ENCODE data around the gene ABI1. TPM values are rescaled to one million over a fixed set of nuclear protein-coding genes. Genes with fewer than 3 reads are reported as not detected.

The ABI1 gene
- total RNA-seq, 1 experiment from 2014 or later = 36.9 TPM

- no peak overlapping the region for H3K14ac ChIP-seq (ENCODE audit: insufficient read depth, low read length)
- no peak overlapping the region for H3K56ac ChIP-seq (ENCODE audit: insufficient read length, low read depth, low read length)
- H3K27me3 Mint-ChIP-seq (ENCODE audit: low read depth) = no peaks in the 10 kb centered on the region
- no peak overlapping the region for H4K91ac ChIP-seq (ENCODE audit: insufficient read length, low read depth, low read length)
- H2AK5ac ChIP-seq (ENCODE audit: insufficient read length, low read length) = no peak overlapping the region
- H2BK12ac ChIP-seq (ENCODE audit: insufficient read length, low read depth, low read length) = no peak overlapping the region
- H3K79me1 ChIP-seq (ENCODE audit: insufficient read depth, low read depth, low read length, poor library complexity, severe bottlenecking) = peaks cover 4% of the 10 kb centered on the region
- H3K27ac Mint-ChIP-seq = no peak overlapping the region; a peak in 1 of 7 replicates
- H2BK120ac ChIP-seq (ENCODE audit: low read depth, low read length, poor library complexity, severe bottlenecking) = no peak overlapping the region
- no peak overlapping the region for H2AFZ ChIP-seq (ENCODE audit: low read length)
- H3K79me2 ChIP-seq (ENCODE audit: insufficient read depth, low read length) = peaks cover 4% of the 10 kb centered on the region; the same call in 1 of the 2 replicates
- H3K27ac ChIP-seq (ENCODE audit: insufficient read length, low read depth, low read length) = no peak overlapping the region
- WGBS (ENCODE audit: extremely low coverage, insufficient read length, low lambda C conversion rate) = no CpG with 5 or more reads among the region's 5 CpGs
- no peak overlapping the region for H3K18ac ChIP-seq (ENCODE audit: insufficient read length, low read depth, low read length)
- TF ChIP-seq, protein P1, sequence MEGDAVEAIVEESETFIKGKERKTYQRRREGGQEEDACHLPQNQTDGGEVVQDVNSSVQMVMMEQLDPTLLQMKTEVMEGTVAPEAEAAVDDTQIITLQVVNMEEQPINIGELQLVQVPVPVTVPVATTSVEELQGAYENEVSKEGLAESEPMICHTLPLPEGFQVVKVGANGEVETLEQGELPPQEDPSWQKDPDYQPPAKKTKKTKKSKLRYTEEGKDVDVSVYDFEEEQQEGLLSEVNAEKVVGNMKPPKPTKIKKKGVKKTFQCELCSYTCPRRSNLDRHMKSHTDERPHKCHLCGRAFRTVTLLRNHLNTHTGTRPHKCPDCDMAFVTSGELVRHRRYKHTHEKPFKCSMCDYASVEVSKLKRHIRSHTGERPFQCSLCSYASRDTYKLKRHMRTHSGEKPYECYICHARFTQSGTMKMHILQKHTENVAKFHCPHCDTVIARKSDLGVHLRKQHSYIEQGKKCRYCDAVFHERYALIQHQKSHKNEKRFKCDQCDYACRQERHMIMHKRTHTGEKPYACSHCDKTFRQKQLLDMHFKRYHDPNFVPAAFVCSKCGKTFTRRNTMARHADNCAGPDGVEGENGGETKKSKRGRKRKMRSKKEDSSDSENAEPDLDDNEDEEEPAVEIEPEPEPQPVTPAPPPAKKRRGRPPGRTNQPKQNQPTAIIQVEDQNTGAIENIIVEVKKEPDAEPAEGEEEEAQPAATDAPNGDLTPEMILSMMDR (conservative IDR thresholded peaks at IDR 0.05) = no peak
- H3K4me3 Mint-ChIP-seq = no peak overlapping the region
- H3K4me1 ChIP-seq (ENCODE audit: insufficient read depth, low read length) = 0 out of 2 replicates have a peak, but pooled peaks cover 2% of the 10 kb centered on the region
- H3K23ac ChIP-seq (ENCODE audit: insufficient read length, low read depth, low read length) = no peak overlapping the region
- H3K27me3 ChIP-seq (ENCODE audit: insufficient read depth, low read length) = no peaks in the 10 kb centered on the region
- no peak overlapping the region for H4K5ac ChIP-seq (ENCODE audit: insufficient read length, low read depth, low read length)
- H3K36me3 Mint-ChIP-seq (ENCODE audit: insufficient read depth in 1 of 3, low read depth in 3 of 3) = peaks cover 0 to 1% (median 0%) of the 10 kb centered on the region in 3 experiments; a peak in 3 of 7 replicates
- peaks cover 9 to 11% of the 10 kb centered on the region in 2 experiments for H3K4me1 Mint-ChIP-seq
- no peak overlapping the region for H3K9ac ChIP-seq (ENCODE audit: extremely low read depth, insufficient read length, low read length)
- no peaks in the 10 kb centered on the region for H3K9me3 ChIP-seq (ENCODE audit: control insufficient read depth, low read depth, low read length)
- no peak overlapping the region for H2BK5ac ChIP-seq (ENCODE audit: insufficient read length, low read length)
- no peak overlapping the region for H3T11ph ChIP-seq (ENCODE audit: low read length)
- no peaks in the 10 kb centered on the region for H4K20me1 ChIP-seq (ENCODE audit: control insufficient read depth, insufficient read depth, insufficient read length)
- H2BK20ac ChIP-seq (ENCODE audit: low read depth, low read length, poor library complexity, severe bottlenecking) = no peak overlapping the region
- H2BK15ac ChIP-seq (ENCODE audit: low read depth, low read length) = no peak overlapping the region
- no peak overlapping the region for H4K8ac ChIP-seq (replicated peaks; ENCODE audit: insufficient read length, low read depth, low read length)
- H3K23me2 ChIP-seq (ENCODE audit: insufficient read length, low read depth, low read length, poor library complexity, severe bottlenecking) = no peaks in the 10 kb centered on the region
- H3K9me3 Mint-ChIP-seq = no peaks in the 10 kb centered on the region; a peak in 1 of 5 replicates
- H3K4ac ChIP-seq (ENCODE audit: low read depth, low read length) = no peak overlapping the region
- no peak for DNase-seq
- no peak overlapping the region for H3K4me2 ChIP-seq (ENCODE audit: insufficient read depth, insufficient read length, low read length)
Observed at GRCh38 chr10:26829810-26830515, 30.8 kb downstream of the ABI1 start.

All from H9 (cell line).